Kidney (tissue), 14 donors: Measurements from ENCODE around the gene DISC1. TPM values are rescaled to one million over a fixed set of nuclear protein-coding genes. Genes with fewer than 3 reads are reported as not detected.

Source experiments
- DNase-seq, 5 donors: peaks; one replicate each; pipeline ENCODE4 v3.0.0-alpha.2; 2013 to 2020
- FAIRE-seq: peaks from 2 replicates; lab custom pipeline; 2012; peaks lifted over from hg19 to GRCh38; lab: Jason Lieb, UNC
- H3K27ac ChIP-seq, 2 donors: one replicate each; pipeline ENCODE4 v1.7.0; 2013; ENCODE audit warnings: low read depth in 2 of 2, low read length in 2 of 2, inconsistent platforms in 1 of 2
- H3K27me3 ChIP-seq: one replicate; pipeline ENCODE4 v1.7.1; 2013; ENCODE audit warnings: low read length, inconsistent platforms; ENCODE audit not compliant: control insufficient read depth, insufficient read depth
- H3K36me3 ChIP-seq, 3 donors: one replicate each; pipeline versions ENCODE4 v1.7.0 to v1.7.1; 2013; ENCODE audit warnings: low read length in 3 of 3, control low read depth in 1 of 3, inconsistent platforms in 1 of 3; ENCODE audit not compliant: insufficient read depth in 3 of 3, control insufficient read depth in 2 of 3
- H3K4me1 ChIP-seq, 3 donors: one replicate each; pipeline versions ENCODE4 v1.7.0 to v1.7.1; 2013; ENCODE audit warnings: low read length in 3 of 3, inconsistent platforms in 1 of 3, low read depth in 1 of 3; ENCODE audit not compliant: control insufficient read depth in 2 of 3, insufficient read depth in 2 of 3
- H3K4me3 ChIP-seq, 3 donors: one replicate each; pipeline versions ENCODE4 v1.7.0 to v1.8.1; 2013; ENCODE audit warnings: low read length in 3 of 3, control low read depth in 1 of 3, inconsistent platforms in 1 of 3
- H3K9ac ChIP-seq, 3 donors: one replicate each; pipeline versions ENCODE4 v1.7.0 to v1.7.1; 2013; ENCODE audit warnings: low read length in 3 of 3, control low read depth in 1 of 3, inconsistent platforms in 1 of 3
- H3K9me3 ChIP-seq, 3 donors: one replicate each; pipeline versions ENCODE4 v1.7.0 to v1.7.1; 2013; ENCODE audit warnings: low read length in 3 of 3, control low read depth in 1 of 3, inconsistent platforms in 1 of 3; ENCODE audit not compliant: control insufficient read depth in 2 of 3, insufficient read depth in 1 of 3
- intact Hi-C: fragments of 100-400 bp; cut with DNase I; formaldehyde crosslinking; loops from one replicate; pipeline ENCODE4 v1.11.1; 2022
- polyA plus RNA-seq: library from polyadenylated mRNA; stranded (reverse); fragments of 350-450 nt; fragmentation: Illumina TruSeq; extraction: RNeasy Lipid Tissue Mini Kit (QIAGEN cat#74804); gene quantifications from one replicate; pipeline ENCODE4 v1.2.3, GENCODE V29; 2014; ENCODE audit warnings: low read depth, low replicate concordance; ENCODE audit not compliant: insufficient read depth
- total RNA-seq: library from RNA; stranded (reverse); fragmentation: NEBNext Ultra II Directional; extraction: Animal tissue kit (Norgen Biotek cat#: 25700); gene quantifications from one replicate; pipeline ENCODE4 v1.2.1, GENCODE V29; 2021
- TF ChIP-seq, protein P1 (sequence below): IDR thresholded peaks from 3 replicates; pipeline ENCODE4 v1.5.1; 2012; ENCODE audit warnings: mild to moderate bottlenecking, moderate library complexity, borderline replicate concordance; ENCODE audit not compliant: insufficient read depth; ENCODE audit errors: extremely low read depth
- donor health status: control.
- donor health status: control.
- donor health status: control.
- donor health status: control.
- donor health status: control.
- donor health status: DM: yes; HTN: yes; CAD: no.
- donor health status: Normal renal cell carcinoma (clear cell type).

DISC1 gene
- total and polyA plus RNA-seq, 2 donors from 2014 or later: 0.80 to 15.9 TPM

DNA sequence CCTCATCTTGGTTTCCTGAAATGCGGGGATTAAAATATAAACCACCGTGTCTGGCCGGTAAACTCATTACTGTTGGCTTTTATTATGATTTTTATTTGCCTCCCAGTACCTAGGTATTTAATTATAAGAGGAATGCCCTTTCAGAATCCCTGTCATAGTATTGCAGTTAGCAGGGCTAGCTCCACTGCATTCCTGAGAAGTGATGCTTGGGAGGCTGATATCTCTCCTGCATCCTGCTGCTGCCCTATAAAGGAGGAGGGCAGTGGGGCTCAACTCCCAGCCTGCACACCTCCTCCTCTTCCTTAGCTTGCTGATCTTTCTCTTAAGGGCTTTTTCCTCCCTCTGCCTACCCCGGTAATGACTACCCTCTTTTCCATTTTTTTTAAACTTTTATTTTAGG lies 19.9 kb upstream of the DISC1 start:
- H3K27me3 ChIP-seq: no peaks in the 10 kb centered on the region
- H3K9me3 ChIP-seq: no peaks in the 10 kb centered on the region
- H3K27ac ChIP-seq: no peak overlapping the region
- TF ChIP-seq, protein P1, sequence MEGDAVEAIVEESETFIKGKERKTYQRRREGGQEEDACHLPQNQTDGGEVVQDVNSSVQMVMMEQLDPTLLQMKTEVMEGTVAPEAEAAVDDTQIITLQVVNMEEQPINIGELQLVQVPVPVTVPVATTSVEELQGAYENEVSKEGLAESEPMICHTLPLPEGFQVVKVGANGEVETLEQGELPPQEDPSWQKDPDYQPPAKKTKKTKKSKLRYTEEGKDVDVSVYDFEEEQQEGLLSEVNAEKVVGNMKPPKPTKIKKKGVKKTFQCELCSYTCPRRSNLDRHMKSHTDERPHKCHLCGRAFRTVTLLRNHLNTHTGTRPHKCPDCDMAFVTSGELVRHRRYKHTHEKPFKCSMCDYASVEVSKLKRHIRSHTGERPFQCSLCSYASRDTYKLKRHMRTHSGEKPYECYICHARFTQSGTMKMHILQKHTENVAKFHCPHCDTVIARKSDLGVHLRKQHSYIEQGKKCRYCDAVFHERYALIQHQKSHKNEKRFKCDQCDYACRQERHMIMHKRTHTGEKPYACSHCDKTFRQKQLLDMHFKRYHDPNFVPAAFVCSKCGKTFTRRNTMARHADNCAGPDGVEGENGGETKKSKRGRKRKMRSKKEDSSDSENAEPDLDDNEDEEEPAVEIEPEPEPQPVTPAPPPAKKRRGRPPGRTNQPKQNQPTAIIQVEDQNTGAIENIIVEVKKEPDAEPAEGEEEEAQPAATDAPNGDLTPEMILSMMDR: no peak
- DNase-seq (no peak), FAIRE-seq (no peak)
- no peak overlapping the region for H3K4me3 ChIP-seq
- peaks cover 0 to 4% (median 0%) of the 10 kb centered on the region in 3 donors for H3K4me1 ChIP-seq
- intact Hi-C loops: no loop called here
- no peak overlapping the region for H3K9ac ChIP-seq
- H3K36me3 ChIP-seq: no peaks in the 10 kb centered on the region

DNA sequence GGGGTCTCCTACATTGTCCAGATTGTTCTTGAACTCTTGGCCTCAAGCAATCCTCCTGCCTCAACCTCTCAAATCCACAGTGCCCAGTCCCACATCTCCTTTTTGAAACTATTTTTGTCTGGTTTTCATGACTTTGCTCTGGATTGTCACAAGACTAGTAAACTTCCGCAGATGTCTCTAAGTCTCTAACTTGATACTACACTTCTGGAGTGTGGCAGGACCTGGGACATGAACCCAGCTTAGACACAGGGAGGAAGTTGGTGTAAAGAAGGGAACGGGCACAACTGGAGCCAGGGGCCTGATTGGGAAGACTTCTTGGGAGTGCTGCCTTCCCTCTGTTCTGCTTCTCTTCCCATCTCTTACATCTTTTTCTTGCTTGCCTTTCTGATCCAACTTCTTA lies 16.2 kb upstream of the DISC1 start:
- intact Hi-C loops: no loop called here
- TF ChIP-seq, protein P1: no peak
- no peaks in the 10 kb centered on the region for H3K27me3 ChIP-seq
- H3K27ac ChIP-seq: no peak overlapping the region
- FAIRE-seq (no peak), DNase-seq (no peak)
- H3K9ac ChIP-seq: no peak overlapping the region
- no peaks in the 10 kb centered on the region for H3K4me1 ChIP-seq
- no peaks in the 10 kb centered on the region for H3K36me3 ChIP-seq
- H3K9me3 ChIP-seq: no peaks in the 10 kb centered on the region
- no peak overlapping the region for H3K4me3 ChIP-seq

DNA sequence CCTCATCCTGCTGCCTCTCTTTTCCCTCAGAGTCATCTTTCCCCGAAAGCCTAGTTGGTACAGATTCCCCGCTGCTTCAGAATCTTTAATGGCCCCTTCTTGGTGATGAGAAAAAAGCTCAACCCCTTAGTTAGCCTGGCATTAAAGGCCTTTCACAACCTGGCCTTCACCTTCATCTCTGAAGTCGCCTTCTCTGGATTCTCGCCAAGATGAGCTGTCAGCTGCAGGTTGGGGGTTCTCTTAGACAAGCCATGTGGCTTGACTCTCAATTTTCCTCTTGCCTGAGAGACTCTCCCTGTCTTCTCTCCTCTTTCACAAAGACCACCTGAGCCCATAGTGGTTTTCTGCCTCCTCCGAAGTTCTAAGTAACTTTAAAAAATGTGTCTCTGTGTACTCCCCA lies 15.5 kb upstream of the DISC1 start:
- Histone ChIP-seq H3K4me3 (no peak overlapping the region), H3K36me3 (no peaks in the 10 kb centered on the region), H3K4me1 (no peaks in the 10 kb centered on the region), H3K9ac (no peak overlapping the region), H3K27me3 (no peaks in the 10 kb centered on the region), H3K9me3 (no peaks in the 10 kb centered on the region), H3K27ac (no peak overlapping the region)
- TF ChIP-seq, protein P1: no peak
- intact Hi-C loops: no loop called here
- no peak for DNase-seq
- FAIRE-seq: no peak

DNA sequence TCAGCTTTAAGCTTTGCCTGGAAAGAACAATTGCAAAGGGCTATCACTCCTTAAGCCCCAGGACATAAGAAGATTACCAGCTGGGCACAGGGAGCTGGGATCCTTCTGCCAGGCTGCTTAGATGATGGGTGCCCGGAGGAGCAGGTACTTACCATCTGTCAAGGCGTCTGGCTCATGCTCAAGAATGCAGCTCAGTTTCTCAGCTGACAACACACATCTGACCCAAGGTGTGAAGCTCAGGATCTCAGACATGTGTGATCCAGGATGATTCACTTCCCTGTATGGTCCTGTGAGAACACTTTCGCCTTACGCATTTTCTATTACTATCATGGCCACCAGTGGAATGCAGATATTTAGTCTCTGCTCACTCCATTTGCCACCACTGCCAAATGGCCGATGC lies 14.7 kb upstream of the DISC1 start:
- H3K4me3 ChIP-seq: no peak overlapping the region
- H3K4me1 ChIP-seq: no peaks in the 10 kb centered on the region
- no peak for DNase-seq
- intact Hi-C loops: no loop called here
- no peak overlapping the region for H3K9ac ChIP-seq
- H3K27ac ChIP-seq: no peak overlapping the region
- no peaks in the 10 kb centered on the region for H3K36me3 ChIP-seq
- FAIRE-seq: no peak
- H3K27me3 ChIP-seq: no peaks in the 10 kb centered on the region
- TF ChIP-seq, protein P1: no peak
- no peaks in the 10 kb centered on the region for H3K9me3 ChIP-seq
